Cardiac muscle cell (in vitro differentiated cells and primary cell): ENCODE measurements around the gene ERF. TPM values are rescaled to one million over a fixed set of nuclear protein-coding genes. Genes with fewer than 3 reads are reported as not detected.

ENCODE experiments used
- DNase-seq, 2 donors: peaks; one replicate each; pipeline versions ENCODE4 v3.0.0 to v3.0.0-alpha.2; 2010 to 2017; ENCODE audit warnings: low read depth in 1 of 2, low spot score in 1 of 2
- H3K27ac ChIP-seq: fragments of 200-600 bp; sonication (generic); 2 replicates; pipeline ENCODE4 v1.5.1; 2016
- H3K27me3 ChIP-seq: fragments of 200-600 bp; sonication (generic); 2 replicates; pipeline ENCODE4 v1.6.0; 2016; ENCODE audit warnings: control low read depth
- H3K36me3 ChIP-seq: fragments of 200-600 bp; sonication (generic); 2 replicates; pipeline ENCODE4 v1.5.1; 2016; ENCODE audit warnings: control low read depth
- H3K4me1 ChIP-seq: fragments of 200-600 bp; sonication (generic); 2 replicates; pipeline ENCODE4 v1.8.1; 2017; ENCODE audit warnings: low read depth, mild to moderate bottlenecking, mixed run types
- H3K4me3 ChIP-seq: fragments of 200-600 bp; sonication (generic); 2 replicates; pipeline ENCODE4 v1.5.1; 2016; ENCODE audit warnings: mild to moderate bottlenecking
- H3K9me3 ChIP-seq: fragments of 200-600 bp; sonication (generic); 2 replicates; pipeline ENCODE4 v1.5.1; 2017; ENCODE audit warnings: low read depth, mild to moderate bottlenecking, control low read depth
- CTCF ChIP-seq: IDR thresholded peaks from 2 replicates; pipeline ENCODE4 v1.5.1; 2012; ENCODE audit warnings: low read depth, mild to moderate bottlenecking, low read length
- polyA plus RNA-seq: library from polyadenylated mRNA; unstranded; fragments of >200 nt; fragmentation: Nextera tagmentation; extraction: Ambion mirVana; gene quantifications from 2 replicates; pipeline ENCODE4 v1.2.1, GENCODE V29; 2016
- total RNA-seq: library from RNA; depleted of rRNA; stranded (reverse); fragments of >200 nt; gene quantifications from 2 replicates; pipeline ENCODE4 v1.2.3, GENCODE V29; 2016

ERF gene
- total and polyA plus RNA-seq, 2 experiments from 2014 or later, result 25.1 to 108 TPM

GRCh38 chr19:42250666-42251531, 4.0 kb downstream of the ERF start:
- DNase-seq, result peak in 1 of 2 donors; percentile 53
- H3K36me3 ChIP-seq, result no peaks in the 10 kb centered on the region
- no peaks in the 10 kb centered on the region for H3K9me3 ChIP-seq
- TF ChIP-seq CTCF, result no peak
- H3K4me3 ChIP-seq, result no peak overlapping the region
- H3K27ac ChIP-seq, result peak overlapping the region; percentile 95
- H3K27me3 ChIP-seq, result no peaks in the 10 kb centered on the region
- peaks cover 28% of the 10 kb centered on the region for H3K4me1 ChIP-seq

DNA sequence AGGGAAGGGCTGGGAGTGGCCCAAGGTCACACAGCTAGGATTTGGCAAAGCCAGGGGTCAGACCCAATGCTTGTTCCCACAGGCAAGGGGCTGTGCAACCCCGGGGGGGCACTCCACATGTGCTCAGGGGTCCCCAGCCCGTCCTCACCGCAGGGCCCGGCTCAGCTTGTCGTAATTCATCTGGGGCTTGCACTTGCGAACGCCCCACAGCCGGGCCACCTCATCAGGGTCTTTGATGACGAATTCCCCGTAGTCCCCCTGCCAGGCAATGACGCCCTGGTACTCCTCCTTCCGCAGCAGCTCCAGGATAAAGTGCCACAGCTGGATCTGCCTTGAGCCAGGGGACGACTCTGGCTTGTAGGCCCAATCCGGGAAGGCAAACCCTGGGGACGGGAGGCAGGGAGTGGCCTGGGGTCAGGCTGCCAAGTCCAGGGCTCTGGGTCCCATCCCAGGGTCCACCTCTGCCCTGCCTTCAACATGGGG, 4.7 kb downstream of the ERF start:
- Histone ChIP-seq H3K36me3 (no peaks in the 10 kb centered on the region), H3K9me3 (no peaks in the 10 kb centered on the region), H3K27ac (peak overlapping the region; percentile 95), H3K4me1 (peaks cover 22% of the 10 kb centered on the region), H3K27me3 (no peaks in the 10 kb centered on the region), H3K4me3 (no peak overlapping the region)
- no peak for DNase-seq
- TF ChIP-seq CTCF, result no peak

DNA sequence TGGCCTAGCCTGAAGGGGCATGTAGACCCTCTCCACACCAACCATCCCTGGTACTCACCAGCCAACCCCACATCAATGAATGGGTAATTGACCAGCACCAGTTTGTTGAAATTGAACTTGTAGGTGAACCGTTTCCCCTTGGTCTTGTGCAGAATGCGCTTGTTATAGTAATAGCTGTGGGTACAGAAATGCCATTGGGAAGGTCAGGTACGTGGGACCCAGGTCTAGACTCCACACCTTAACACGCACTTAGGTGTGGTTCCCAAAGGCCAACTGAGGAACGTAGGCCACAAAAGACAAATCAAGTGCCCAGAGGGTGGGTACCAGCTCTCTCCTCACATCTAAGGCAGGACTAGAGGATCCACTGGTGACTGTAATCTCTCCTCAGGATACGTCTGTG, 5.2 kb downstream of the ERF start:
- H3K36me3 ChIP-seq, result no peaks in the 10 kb centered on the region
- H3K4me3 ChIP-seq, result no peak overlapping the region
- peaks cover 26% of the 10 kb centered on the region for H3K4me1 ChIP-seq
- no peak for TF ChIP-seq CTCF
- no peaks in the 10 kb centered on the region for H3K9me3 ChIP-seq
- no peak for DNase-seq
- H3K27me3 ChIP-seq, result no peaks in the 10 kb centered on the region
- H3K27ac ChIP-seq, result peak overlapping the region; percentile 95

GRCh38 chr19:42249149-42249750, 5.7 kb downstream of the ERF start:
- Histone ChIP-seq H3K4me1 (peaks cover 26% of the 10 kb centered on the region), H3K4me3 (no peak overlapping the region)
- TF ChIP-seq CTCF, result no peak

DNA sequence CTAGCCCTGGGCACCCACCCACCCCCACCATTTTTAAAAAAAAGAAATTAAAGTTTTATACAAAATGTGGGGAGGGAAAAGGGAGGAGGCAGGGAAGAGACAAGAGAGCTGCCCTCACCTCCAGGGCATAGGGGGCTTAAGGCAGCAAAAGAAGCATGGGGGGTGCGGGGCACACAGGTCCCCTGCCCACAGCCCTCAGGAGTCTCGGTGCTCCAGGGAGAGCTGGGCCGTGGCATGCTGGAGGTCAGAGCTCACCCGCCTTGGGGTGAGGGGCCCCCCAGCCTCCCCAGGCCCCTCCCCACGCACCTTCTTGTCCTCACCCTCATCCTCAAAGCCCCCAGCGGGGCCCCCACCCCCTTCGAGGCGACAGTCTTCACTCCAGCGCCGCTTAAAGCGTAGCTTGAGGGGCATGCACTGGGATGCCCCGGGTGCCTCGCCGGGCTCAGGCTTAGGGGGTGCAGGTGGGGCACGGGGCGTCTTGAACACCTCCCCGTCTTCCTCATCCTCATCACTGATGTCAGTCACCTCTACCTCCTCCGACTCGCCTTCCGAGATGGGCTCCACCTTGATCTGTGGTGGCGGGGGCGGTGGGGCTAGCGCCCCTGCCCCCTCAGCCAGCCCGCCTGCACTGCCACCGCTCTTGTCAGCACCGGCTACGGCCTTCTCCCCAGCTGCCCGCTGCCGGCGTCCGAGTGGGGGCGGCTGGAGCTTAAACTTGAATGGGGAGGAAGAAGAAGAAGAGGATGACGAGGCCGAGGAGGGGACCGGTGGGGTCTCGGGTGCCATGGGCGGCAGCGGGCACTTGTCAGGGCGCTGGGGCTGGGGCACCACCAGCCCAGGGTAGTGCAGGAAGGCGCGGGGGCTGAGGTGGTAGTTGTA, 6.4 kb downstream of the ERF start:
- Histone ChIP-seq H3K27me3 (no peaks in the 10 kb centered on the region), H3K4me3 (no peak overlapping the region), H3K27ac (peak overlapping the region; percentile 80), H3K4me1 (peaks cover 26% of the 10 kb centered on the region), H3K9me3 (no peaks in the 10 kb centered on the region), H3K36me3 (no peaks in the 10 kb centered on the region)
- DNase-seq, result no peak
- TF ChIP-seq CTCF, result no peak

More at GRCh38 chr19:42249149-42249750, 5.7 kb downstream of the ERF start:
- Histone ChIP-seq H3K27me3 (no peaks in the 10 kb centered on the region), H3K27ac (peak overlapping the region; percentile 30), H3K9me3 (no peaks in the 10 kb centered on the region), H3K36me3 (no peaks in the 10 kb centered on the region)
- no peak for DNase-seq
